Ramos (cell line): ENCODE measurements around the gene TMEM132D.
"Not testable (repeated sequence)": the region's sequence is repeated elsewhere in the genome, so short reads cannot be mapped to it uniquely, and the experiment has no call there.

Experiments used
- in situ Hi-C: fragments of 300-500 bp; cut with MboI; formaldehyde crosslinking; loops from one replicate; pipeline ENCODE4 v1.14.3; 2022; ENCODE audit warnings: low sequenced_read_pairs; ENCODE audit not compliant: unreplicated experiment

The TMEM132D gene

DNA sequence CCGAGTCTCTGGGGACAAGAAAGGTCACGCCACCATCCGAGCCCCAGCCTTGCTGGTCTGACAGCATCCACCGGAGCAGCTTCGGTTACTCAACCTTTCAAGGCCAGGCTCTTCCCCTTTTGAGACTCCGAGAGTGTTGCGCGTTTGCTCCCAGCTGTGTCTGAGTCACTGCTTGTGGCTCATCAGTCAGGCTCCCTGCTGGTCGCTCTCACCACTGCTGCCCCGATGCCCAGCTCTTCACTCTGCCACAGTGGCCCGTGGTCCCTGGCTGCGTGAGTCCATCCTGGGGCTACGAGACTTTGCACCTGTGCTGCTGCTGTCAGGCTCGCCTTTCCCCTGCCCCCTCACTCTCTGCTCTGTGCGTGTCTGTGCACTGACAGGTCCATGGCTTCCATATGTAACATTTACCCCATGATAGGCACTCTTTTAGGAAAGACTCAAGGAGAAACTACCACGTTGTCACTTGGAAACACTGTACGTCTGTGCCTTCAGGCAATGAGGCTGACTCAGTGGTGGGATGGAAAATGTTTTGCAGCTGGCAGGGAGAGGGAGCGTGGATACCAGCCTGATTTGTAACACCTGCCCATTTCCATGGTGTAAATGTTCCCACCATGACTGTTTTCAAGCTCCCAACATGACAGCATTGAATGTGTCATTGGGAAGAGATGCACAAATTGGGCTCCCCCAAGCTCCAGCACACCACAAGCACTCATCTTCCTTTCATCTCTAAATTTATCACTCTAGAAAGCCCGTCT is 350.7 kb downstream of the TMEM132D start:
- in situ Hi-C loops = no loop called here

DNA sequence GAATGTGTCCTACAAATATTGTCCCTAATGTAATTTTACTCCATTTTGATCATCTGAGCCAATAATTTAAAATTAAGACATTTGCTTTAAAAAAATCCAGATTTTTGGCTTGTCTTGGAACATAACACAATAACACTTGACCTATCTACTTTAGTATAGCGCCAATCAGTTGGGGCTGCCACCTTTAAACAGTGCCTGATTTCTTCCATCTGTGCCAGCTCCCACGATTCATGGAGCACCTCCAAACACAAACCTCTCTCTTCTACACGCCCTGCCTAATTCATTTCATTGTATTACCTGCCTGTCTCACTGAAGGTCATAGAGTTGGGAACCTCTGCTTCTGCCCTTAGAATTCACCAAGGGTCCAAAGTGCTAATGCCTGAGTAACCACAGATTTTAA is 352.4 kb downstream of the TMEM132D start:
- in situ Hi-C loops = no loop called here

DNA sequence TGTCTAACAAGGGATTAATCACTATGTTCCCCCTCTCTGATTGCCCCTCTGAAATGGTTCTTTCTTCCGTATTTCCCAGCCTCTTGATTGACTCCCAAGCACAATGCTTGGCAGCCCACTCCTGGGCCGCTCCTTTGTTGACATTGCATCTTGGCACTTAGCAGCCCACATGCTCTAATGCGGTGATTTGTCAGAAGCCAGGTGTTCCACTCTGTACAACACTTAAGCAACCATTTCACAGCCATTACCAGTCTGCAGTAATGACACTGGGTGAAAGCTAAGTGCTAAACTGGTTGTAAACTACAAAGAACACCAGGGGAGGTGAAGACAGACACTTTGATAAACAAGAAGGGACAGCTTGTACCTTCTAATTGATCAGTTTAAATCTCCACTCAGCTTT is 353.5 kb downstream of the TMEM132D start:
- in situ Hi-C loops = no loop called here

DNA sequence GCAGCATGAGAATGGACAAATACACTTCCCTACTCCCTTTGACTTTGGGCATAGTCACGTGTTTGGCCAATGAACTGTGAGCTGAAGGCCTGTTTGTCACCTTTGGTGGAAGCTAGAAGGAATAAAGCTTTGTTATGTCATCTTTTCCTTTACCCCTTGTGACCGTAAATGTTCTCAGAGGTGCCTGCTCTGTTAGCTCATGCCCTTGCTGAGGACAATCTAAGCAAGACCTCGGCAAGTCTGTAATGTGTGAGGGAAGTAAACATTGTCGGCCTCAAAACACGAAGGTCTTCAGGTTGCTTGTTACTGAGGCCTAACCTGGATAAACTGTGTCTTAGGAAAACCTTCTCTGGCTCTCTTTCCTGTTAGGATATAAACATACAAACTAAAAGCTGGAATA is 354.2 kb downstream of the TMEM132D start:
- in situ Hi-C loops = no loop called here

DNA sequence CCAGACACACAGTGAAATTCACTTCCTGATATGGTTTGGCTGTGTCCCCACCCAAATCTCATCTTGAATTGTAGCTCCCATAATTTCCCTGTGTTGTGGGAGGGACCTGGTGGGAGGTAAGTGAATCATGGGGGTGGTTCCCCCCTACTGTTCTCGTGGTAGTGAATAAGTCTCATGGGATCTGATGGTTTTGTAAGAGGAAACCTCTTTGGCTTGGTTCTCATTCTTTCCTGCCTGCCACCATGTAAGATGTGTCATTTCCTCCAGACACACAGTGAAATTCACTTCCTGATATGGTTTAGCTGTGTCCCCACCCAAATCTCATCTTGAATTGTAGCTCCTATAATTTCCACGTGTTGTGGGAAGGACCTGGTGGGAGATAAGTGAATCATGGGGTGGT is 354.8 kb downstream of the TMEM132D start:
- in situ Hi-C loops = not testable (repeated sequence)

DNA sequence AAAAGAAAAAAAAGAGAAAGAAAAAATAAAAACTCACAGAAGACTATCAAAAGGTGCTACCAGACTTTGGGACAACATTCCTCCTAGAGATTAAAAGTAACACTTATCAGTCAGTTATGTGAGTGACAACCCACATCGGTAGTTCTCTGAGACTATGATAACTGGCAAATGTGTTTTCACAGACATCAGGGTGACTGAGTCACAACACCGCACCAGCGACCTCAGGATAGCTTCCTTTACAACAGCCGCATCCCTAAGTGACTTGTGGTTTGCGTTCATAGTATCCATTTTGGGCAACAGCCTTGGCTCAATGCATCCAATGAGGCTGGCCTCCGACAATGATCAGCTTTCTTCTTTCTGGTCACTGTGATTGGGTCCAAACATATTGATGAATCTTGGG is 359.1 kb downstream of the TMEM132D start:
- in situ Hi-C loops = no loop called here

DNA sequence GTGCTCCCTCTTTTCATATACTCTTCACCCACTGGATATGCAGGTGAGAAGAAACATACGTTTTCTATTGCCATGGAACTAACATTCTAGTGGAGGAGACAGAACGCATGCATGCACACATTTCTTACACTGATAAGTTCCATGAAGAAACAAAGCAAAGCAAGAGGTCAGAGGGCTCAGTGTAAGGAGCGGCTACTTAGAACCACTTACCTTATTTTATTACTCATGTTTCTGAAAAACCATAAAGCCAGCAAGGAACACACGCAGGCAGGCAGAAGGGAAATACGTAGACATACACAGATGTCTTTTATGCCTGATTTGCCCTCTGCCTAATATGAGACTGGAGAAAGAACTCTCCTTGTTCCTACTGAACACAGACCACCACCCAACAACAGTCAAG is 362.9 kb downstream of the TMEM132D start:
- in situ Hi-C loops = no loop called here

DNA sequence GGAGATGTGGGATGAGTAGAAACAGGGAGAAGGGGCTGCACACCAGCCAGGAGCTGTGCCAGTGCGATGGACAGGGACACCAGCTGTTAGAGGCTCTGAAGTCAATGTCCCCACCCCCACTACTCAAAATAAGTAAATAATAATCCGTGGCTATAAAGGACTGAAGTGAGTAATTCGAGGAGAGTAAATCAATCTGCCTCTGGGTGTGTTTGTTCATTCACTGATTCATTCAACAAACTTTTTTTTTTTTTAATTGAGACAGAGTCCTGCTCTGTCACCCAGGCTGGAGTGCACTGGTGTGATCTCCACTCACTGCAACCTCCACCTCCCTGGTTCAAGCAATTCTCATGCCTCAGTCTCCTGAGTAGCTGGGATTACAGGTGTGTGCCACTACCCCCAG is 363.6 kb downstream of the TMEM132D start:
- in situ Hi-C loops = no loop called here

DNA sequence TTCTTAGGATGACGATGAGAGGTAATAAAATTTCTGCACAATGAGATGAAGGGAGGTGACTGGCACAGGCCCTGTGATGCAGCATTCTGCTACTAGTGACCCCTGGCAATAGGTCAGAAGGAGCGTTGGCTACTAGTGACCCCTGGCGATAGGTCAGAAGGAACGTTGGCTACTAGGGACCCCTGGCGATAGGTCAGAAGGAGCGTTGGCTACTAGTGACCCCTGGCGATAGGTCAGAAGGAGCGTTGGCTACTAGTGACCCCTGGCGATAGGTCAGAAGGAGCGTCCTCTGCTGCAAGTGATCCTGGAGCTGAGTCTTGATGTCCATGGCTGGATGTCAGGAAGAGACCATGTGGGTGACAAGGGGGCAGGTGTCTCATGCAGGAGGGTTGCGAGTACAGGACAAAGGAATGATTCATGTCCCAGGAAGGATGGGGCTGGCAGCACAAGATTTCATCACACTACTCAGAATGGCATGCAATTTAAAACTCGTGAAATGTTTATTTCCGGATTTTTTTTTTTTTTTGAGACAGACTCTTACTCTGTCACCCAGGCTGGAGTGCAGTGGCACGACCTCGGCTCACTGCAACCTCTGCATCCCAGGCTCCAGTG is 365.0 kb downstream of the TMEM132D start:
- in situ Hi-C loops = not testable (repeated sequence)

DNA sequence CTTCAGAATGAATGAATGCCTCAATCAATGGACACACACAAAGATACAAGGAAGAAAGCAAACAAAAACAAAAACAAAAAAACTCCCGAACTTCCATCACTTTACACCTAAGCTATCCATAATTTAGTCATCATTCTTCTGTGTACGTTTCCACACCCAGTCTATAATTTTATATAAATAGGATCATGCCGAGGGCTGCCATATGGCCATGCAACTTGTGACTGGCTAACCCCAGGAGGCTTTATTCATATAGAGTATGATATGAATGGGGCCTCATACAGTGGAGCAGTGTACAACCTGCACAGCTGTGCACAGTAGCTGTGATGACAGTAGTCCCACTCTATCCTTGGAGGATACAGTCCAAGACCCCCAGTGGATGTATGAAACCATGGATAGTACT is 365.7 kb downstream of the TMEM132D start:
- in situ Hi-C loops = no loop called here

DNA sequence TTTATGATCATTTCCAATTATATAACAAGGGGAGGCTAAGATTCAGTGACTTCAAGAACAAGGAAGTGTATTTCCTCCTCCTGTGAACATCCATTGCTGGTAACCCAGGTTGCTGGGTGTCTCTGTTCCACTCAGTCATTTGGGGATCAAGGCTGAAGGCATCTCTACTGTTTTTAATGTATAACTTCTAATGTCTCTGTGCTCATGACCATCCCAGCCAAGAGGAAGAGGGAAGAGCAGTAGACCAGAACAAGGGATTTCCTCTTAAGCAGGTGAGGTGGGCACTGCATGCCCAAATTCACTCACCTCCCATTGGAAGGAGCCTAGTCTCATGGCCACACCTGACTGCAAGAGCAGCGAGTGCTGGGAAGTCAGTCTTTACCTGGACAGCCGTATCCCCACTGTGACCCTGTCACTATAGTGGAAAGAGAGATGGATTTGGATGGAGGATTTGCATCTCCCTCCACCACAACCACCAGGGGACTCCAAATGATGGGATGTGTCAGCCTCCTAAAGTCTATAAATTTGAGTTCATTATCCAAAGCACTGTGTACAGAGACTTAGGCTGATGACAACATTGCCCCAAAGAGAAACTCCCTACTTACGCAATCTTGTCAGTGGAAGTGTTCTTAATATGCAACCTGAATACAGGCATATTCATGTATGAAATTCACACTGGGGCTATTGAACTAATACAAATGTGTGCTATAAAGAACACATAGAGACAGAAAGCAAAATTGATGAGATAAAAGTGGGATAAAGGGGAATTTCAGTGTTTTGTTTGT is 368.7 kb downstream of the TMEM132D start:
- in situ Hi-C loops = no loop called here

DNA sequence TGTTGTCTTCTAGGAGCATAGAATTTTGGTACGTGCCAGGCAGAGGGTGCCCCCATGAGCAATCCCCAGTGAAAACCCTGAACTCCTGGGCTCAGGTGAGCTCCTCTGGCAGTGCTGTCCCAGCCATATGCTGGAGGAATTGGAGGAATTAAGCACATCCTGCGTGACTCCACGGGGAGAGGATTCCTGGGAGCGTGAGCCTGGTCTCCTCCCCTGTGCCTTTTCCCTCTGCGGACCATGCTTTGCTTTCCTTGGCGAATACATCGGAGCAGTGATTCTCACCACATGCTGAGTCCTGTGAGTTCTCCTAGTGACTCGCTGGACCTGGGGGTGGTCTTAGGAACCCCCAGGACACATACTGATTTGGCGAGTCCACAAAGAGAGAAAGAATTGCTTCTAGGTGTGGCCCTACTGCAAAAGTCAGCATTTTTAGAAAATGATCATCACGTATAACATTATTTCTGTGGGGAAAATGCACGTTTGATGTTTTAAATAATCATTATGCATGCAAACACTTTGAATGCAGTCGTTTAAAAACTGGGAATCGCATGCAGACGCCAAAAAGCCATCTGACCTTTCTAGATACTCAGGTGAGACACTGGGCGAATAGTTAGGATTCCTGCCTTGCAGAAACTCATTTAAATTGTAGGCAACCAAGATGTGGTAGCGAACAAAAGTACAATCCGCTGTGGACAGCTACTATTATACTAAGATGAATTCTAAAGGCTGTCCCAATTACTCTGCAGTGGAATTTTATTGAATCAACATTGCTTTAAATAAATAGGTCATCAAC is 370.9 kb downstream of the TMEM132D start:
- in situ Hi-C loops = no loop called here

DNA sequence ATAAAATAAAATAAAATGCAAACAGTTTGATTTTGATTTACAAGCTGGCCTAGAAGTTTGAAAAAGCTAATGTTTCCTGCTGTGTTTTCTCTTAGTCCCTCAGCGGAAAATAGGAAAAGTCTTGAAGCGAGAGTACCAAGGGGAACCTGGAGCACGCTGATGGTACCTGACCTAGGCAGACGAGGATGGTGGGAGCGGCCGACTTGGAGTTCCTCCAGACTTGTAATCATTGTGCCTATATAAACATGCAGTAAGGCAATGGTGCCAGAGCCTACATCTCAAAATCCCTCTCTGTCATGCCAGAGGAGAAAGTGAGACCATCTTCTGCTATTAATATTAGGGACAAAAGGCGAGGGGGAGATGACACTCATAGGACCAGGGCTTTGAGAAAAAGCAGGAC is 371.7 kb downstream of the TMEM132D start:
- in situ Hi-C loops = no loop called here

DNA sequence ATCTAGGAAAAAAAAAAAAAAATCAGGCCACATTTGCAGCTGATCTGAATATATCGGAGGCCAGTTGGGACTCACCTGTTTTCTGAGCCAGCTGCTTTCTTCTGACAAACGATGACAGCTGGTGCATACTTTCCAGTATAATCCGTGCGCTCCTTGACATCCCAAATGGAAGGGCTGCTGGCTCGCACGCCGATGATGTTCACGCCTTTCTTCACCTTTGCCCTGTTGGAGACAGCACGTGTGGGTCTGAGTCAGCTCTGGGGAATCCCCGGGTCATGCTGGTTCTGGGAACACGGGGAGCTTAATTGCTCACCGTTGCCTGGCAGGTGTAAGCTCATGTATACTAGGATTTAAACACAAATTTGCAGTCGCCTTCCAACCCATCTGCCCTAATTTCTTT is 372.8 kb downstream of the TMEM132D start:
- in situ Hi-C loops = no loop called here

DNA sequence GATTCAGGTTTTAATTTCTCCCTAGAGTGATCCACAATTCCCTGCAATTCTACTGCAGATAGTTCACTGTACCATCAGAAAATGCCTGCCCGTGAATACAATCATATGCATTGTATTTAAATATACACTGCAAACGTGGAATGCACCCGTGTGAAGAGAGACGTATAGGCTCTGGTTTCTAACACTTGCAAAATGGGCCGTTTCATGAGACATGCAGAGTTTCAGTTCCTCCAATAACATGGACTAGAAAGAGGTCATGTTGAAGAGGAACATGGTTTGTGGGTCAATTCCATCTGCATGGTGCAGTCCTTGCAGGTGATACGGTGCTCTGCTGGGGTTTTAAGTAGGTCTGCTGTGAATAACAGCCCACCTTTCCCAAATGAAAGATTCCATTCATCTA is 373.3 kb downstream of the TMEM132D start:
- in situ Hi-C loops = no loop called here

DNA sequence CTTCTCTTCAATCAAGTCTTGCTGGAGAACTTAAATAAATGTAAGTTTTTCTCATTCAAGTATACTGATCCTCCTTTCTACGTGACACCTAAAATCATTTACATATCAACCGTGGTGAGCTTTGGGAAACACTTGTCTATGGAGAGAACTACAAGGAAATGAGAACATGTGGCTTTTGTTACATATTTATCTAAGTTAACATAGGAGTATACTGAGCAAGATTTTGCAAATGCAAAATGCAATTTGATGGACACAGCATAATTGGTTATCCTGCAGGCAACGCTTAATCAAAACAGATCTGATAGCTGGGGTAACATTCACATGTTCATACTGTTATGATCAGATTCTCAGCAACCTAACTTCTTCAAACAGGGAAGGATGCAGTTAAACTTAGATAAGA is 376.3 kb downstream of the TMEM132D start:
- in situ Hi-C loops = no loop called here

DNA sequence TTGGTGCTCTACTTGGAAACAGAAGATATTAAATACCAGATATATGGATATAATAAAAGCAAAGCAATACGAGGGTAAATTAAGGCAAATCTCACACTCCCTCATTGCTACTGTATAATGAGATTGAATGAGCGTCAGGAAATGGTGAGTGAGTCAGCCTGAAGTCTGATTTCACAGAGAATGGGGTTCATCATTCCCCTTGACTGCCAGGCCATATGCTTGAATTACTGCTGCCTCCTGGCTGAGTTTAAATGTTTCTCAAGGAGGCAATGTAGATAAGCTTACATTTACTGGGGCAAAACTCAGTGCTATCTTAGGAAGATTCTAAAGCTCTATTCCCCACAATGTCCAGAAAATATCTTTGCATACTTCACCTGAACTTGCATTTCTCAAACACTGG is 380.2 kb downstream of the TMEM132D start:
- in situ Hi-C loops = no loop called here

DNA sequence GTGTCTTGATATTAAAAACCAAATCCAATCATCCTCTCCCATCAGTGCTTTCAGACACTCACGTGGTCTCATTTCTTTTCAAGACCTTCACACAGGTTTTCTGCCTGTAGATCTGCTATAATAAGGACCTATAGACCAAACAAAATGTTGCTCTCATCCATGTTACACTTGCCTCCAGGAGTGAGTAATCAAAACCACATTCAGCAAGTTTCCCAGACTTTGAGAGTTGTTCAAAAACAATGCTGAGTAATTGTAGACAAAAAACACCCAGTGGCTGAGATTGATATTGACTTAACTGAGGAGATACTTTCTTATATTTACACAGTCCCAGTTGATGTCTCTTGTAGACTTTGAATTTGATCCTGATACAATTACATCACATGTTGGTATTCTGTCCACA is 383.1 kb downstream of the TMEM132D start:
- in situ Hi-C loops = no loop called here

DNA sequence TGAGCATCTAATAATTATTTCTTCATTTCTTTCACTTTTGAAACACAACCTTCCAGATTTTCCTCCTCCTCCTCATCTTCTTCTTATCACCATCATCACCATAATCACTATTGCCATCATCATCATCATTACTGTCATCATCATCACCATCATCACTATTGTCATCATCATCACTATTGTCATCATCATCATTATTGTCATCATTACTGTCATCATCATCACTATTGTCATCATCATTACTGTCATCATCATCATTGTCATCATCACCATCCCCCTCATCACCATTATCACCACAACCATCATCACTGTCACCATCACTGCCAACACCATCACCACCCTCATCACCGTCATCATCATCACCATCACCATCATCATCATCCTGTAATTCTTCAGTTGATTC is 400.0 kb downstream of the TMEM132D start:
- in situ Hi-C loops = no loop called here

DNA sequence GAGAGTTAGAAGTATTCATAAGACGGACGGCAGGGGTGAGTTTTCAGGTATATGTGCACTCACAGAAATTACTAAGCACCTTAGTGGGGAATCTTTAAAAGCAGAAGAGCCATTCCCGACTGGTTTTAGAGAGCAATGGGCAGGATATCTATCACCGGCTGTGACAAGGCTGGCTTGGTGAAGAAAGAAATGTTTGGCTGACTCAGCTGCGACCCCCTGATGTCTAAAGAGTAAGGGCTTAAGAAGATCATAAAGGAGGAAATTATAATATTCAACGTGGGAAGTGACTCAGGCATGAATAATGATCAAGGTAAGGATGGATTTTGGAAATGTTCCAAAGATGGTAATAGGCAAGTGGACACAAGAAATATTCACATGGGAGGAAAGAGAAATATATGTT is 407.6 kb downstream of the TMEM132D start:
- in situ Hi-C loops = no loop called here

DNA sequence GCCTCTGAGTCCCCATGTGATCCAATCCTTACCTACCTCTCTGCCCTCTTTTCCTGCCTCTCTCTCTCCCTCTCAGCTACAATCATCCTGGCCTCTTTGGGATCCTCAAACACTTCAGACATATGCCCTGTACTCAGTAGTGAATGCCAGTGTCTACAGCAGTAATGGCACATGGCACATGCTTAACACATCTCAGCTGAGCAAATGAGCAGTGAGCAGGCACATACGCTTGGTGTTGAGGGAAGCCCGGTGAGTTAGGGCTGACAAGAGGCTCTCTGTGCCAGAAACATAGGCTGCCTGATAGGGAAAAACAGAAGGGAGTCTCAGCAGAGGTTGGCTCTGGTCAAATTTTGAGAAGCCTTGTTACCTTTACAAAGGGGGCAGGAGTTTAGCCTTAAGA is 409.1 kb downstream of the TMEM132D start:
- in situ Hi-C loops = no loop called here
